Thyroid gland (tissue), 4 donors: ENCODE results near the gene WDSUB1. TPM values are rescaled to one million over a fixed set of nuclear protein-coding genes. Genes with fewer than 3 reads are reported as not detected.
A peak's percentile ranks its signal among the peaks of the same experiment; 100 is the strongest.

Experiments used
- DNase-seq, 2 donors: peaks; one replicate each; pipeline ENCODE4 v3.0.0-alpha.2; 2019
- H3K27ac ChIP-seq, 3 donors: fragments of 200-600 bp; sonication (generic); 1 replicate in 2 of 3; 2 replicates in 1 of 3; pipeline ENCODE4 v1.5.1; 2016 to 2019; ENCODE audit warnings: mild to moderate bottlenecking in 1 of 3, moderate library complexity in 1 of 3
- H3K27me3 ChIP-seq: fragments of 200-600 bp; sonication (generic); one replicate; pipeline ENCODE4 v1.5.1; 2019
- H3K36me3 ChIP-seq, 2 donors: fragments of 200-600 bp; sonication (generic); one replicate each; pipeline ENCODE4 v1.5.1; 2016 to 2019
- H3K4me1 ChIP-seq, 2 donors: fragments of 200-600 bp; sonication (generic); one replicate each; pipeline ENCODE4 v1.5.1; 2017 to 2019
- H3K4me3 ChIP-seq, 3 donors: fragments of 200-600 bp; sonication (generic); replicated peaks in 1 of 3; 1 replicate in 2 of 3; 2 replicates in 1 of 3; pipeline ENCODE4 v1.5.1; 2016; ENCODE audit warnings: mild to moderate bottlenecking in 1 of 3
- H3K9me3 ChIP-seq: fragments of 200-600 bp; sonication (generic); one replicate; pipeline ENCODE4 v1.5.1; 2017
- POLR2A ChIP-seq, 2 donors: fragments of 450-650 bp; IDR thresholded peaks; one replicate each; pipeline ENCODE4 v1.6.1; 2017; ENCODE audit warnings: antibody characterized with exemption in 2 of 2, mild to moderate bottlenecking in 2 of 2, moderate library complexity in 1 of 2
- WGBS, 2 donors: methylation state at CpG; one replicate each; pipeline ENCODE4 v1.1.5; 2017; 5-methylcytosine and 5-hydroxymethylcytosine counted together
- intact Hi-C: fragments of 100-400 bp; cut with DNase I; formaldehyde crosslinking; loops from one replicate; pipeline ENCODE4 v1.15.1; 2023
- total RNA-seq, 4 donors: library from RNA; depleted of rRNA; stranded (reverse); fragments of >200 nt; gene quantifications; one replicate each; pipeline ENCODE4 v1.2.3, GENCODE V29; 2016
- TF ChIP-seq, protein P1 (sequence below), 6 experiments: fragments of 200-600 bp in 3 of 6; fragments of 450-650 bp in 3 of 6; sonication (generic) in 3 of 6; IDR thresholded peaks; one replicate each; pipeline ENCODE4 v1.5.1; 2016 to 2019; ENCODE audit warnings: antibody characterized with exemption in 6 of 6, mild to moderate bottlenecking in 2 of 6, inconsistent platforms in 1 of 6, moderate library complexity in 1 of 6

Gene WDSUB1
- total RNA-seq, 4 donors from 2014 or later, result 13.2 to 22.9 (median 18.2) TPM

DNA sequence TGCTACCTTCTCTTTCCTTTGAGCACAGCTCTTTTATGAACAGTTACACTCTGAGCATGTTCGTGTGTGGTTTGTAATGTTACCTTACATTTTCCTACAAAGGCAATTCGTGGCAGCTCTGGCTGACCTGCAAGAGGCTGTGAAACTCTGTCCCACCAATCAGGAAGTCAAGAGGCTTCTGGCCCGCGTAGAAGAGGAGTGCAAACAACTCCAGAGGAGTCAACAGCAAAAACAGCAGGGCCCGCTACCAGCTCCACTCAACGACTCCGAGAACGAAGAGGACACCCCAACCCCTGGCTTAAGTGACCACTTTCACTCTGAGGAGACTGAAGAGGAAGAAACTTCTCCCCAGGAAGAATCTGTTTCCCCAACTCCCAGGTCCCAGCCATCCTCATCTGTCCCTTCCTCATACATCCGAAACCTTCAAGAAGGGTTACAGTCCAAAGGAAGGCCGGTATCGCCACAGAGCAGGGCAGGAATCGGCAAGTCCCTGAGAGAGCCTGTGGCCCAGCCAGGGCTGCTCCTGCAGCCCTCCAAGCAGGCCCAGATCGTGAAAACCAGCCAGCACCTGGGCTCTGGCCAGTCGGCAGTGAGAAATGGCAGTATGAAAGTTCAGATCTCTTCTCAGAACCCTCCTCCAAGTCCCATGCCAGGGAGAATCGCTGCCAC is 56.9 kb downstream of the WDSUB1 start:
- DNase-seq, result no peak
- H3K4me3 ChIP-seq, result no peak overlapping the region
- H3K36me3 ChIP-seq, result peaks cover 7 to 21% of the 10 kb centered on the region in 2 donors
- intact Hi-C loops, result no loop called here
- peaks cover 8 to 16% of the 10 kb centered on the region in 2 donors for H3K4me1 ChIP-seq
- no peaks in the 10 kb centered on the region for H3K27me3 ChIP-seq
- WGBS, 2 donors, result 85 to 87% methylated on average over 13 to 14 of the region's 15 CpGs
- TF ChIP-seq, protein P1, sequence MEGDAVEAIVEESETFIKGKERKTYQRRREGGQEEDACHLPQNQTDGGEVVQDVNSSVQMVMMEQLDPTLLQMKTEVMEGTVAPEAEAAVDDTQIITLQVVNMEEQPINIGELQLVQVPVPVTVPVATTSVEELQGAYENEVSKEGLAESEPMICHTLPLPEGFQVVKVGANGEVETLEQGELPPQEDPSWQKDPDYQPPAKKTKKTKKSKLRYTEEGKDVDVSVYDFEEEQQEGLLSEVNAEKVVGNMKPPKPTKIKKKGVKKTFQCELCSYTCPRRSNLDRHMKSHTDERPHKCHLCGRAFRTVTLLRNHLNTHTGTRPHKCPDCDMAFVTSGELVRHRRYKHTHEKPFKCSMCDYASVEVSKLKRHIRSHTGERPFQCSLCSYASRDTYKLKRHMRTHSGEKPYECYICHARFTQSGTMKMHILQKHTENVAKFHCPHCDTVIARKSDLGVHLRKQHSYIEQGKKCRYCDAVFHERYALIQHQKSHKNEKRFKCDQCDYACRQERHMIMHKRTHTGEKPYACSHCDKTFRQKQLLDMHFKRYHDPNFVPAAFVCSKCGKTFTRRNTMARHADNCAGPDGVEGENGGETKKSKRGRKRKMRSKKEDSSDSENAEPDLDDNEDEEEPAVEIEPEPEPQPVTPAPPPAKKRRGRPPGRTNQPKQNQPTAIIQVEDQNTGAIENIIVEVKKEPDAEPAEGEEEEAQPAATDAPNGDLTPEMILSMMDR (IDR thresholded peaks at IDR 0.05), result no peak
- no peak for TF ChIP-seq POLR2A (IDR thresholded peaks at IDR 0.05)
- no peak overlapping the region for H3K27ac ChIP-seq
- H3K9me3 ChIP-seq, result no peaks in the 10 kb centered on the region

DNA sequence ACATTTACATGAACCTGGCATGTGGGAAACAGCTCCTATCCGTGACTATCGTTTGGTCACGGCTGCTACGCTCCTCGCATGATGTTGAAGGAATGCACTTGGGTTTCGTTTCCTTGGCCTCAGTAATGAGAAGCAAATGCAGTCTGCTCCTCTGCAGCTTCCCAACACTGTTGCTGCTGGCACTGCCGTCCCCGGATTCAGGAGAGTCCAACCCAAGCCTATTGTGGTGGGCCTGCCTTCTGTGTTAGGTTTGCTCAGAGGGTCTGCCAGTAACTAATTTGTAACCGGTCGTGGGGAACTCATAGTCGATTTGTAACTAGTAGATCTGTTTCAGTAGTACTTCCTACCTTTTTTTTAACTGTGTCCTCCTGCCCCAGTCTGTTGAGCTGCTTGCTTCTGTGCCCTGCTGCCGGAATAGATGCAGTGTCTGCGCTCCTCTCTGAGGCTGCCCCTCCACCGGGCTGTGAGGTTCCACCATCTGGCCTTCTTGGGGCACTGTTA is 58.4 kb downstream of the WDSUB1 start:
- Histone ChIP-seq H3K4me3 (no peak overlapping the region), H3K27me3 (no peaks in the 10 kb centered on the region), H3K27ac (no peak overlapping the region), H3K36me3 (peaks cover 14 to 26% of the 10 kb centered on the region in 2 donors), H3K9me3 (no peaks in the 10 kb centered on the region), H3K4me1 (peaks cover 8 to 18% of the 10 kb centered on the region in 2 donors)
- intact Hi-C loops, result no loop called here
- DNase-seq, result no peak
- WGBS, 2 donors, result 87 to 94% methylated on average over 14 of the region's 14 CpGs
- TF ChIP-seq, protein P1 (IDR thresholded peaks at IDR 0.05), result no peak
- no peak for TF ChIP-seq POLR2A (IDR thresholded peaks at IDR 0.05)

DNA sequence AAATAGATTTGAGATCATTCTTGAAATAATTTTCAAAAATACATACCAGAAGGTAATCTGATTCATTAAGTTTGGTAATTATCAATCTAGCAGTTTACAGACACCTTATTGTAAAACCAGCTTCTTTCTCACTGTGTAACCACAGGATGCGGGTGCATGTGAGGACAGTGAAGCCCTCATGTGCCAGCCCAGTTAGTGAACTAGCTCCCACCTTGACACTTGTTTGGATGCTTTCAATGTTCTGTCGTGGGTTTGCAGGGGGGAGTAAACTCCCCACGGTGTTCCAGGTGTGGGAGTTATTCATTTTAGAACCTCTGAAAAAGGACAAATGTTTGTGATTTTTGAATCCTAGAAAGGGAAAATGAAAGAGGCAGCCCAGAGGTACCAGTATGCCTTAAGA is 59.0 kb downstream of the WDSUB1 start:
- no peak overlapping the region for H3K4me3 ChIP-seq
- WGBS, 2 donors, result 78 to 83% methylated on average over 3 of the region's 3 CpGs
- H3K27ac ChIP-seq, result peak overlapping the region in 1 of 3 donors; percentile 62
- peaks cover 14 to 26% of the 10 kb centered on the region in 2 donors for H3K36me3 ChIP-seq
- H3K9me3 ChIP-seq, result no peaks in the 10 kb centered on the region
- H3K4me1 ChIP-seq, result peaks cover 8 to 18% of the 10 kb centered on the region in 2 donors
- TF ChIP-seq, protein P1 (IDR thresholded peaks at IDR 0.05), result no peak
- no peak for TF ChIP-seq POLR2A (IDR thresholded peaks at IDR 0.05)
- H3K27me3 ChIP-seq, result no peaks in the 10 kb centered on the region
- DNase-seq, result no peak
- intact Hi-C loops, result no loop called here

DNA sequence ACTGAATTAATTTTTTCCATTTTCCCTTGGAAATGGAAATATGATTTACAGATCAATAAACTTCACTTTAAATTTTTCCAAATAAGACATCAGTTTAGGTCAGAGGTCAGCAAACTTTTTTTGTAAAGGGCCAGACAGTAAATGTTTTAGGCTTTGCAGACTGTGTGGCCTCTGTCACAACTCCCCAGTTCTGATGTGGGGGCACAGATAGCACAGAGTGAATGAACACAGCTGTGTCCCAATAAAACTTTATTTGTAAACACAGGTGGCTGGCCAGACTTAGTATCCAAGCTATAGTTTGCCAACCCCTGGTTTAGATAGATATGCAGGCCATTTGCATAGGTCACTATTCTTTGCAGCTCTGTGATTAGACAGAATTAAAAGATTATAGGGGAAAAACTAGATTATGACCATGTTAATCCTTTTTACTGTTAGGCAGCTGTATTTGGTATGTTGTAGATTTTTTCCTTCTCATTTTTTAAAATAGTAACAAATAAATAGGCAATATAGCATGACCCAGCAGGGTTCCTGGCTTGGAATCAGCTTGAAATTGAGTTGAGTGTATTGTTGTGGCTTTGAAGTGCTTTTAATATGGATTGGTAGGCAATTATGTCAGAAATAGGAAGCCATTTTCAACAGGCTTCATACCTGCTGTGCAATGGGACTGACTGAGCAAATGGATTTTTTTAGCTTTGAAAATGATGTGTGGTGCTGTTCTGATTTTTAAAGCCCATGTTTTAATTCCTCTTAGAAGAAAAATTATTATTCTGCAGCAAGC is 59.7 kb downstream of the WDSUB1 start:
- peaks cover 8 to 18% of the 10 kb centered on the region in 2 donors for H3K4me1 ChIP-seq
- H3K27ac ChIP-seq, result peak overlapping the region; percentile 54 to 62 (median 56)
- no peak overlapping the region for H3K4me3 ChIP-seq
- H3K36me3 ChIP-seq, result peaks cover 14 to 26% of the 10 kb centered on the region in 2 donors
- DNase-seq, result no peak
- intact Hi-C loops, result no loop called here
- H3K9me3 ChIP-seq, result no peaks in the 10 kb centered on the region
- H3K27me3 ChIP-seq, result no peaks in the 10 kb centered on the region
- no peak for TF ChIP-seq POLR2A (IDR thresholded peaks at IDR 0.05)

DNA sequence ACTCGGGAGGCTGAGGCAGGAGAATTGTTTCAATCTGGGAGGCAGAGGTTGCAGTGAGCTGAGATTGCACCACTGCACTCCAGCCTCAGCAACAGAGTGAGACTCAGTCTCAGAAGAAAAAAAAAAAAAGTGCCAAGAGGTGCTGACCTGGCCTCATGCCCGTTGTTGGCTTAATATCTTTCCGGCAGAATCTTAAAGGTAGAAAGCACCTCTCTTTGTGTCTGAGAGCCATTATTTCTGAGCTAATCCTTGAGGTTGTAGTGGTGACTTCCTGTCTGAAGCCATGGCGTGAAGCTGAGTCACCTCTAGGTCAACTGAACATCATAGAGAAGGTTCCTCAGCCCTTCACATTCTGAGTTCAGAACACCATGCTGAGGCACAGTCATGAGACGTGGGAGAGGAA is 60.4 kb downstream of the WDSUB1 start:
- 38 to 40% methylated on average over 5 of the region's 5 CpGs for WGBS, 2 donors
- DNase-seq, result peak; percentile 83 to 85
- intact Hi-C loops, result no loop called here
- H3K27me3 ChIP-seq, result no peaks in the 10 kb centered on the region
- H3K9me3 ChIP-seq, result no peaks in the 10 kb centered on the region
- TF ChIP-seq, protein P1 (IDR thresholded peaks at IDR 0.05), result no peak
- no peak for TF ChIP-seq POLR2A (IDR thresholded peaks at IDR 0.05)
- peaks cover 8 to 18% of the 10 kb centered on the region in 2 donors for H3K4me1 ChIP-seq
- peak overlapping the region; percentile 54 to 62 (median 56) for H3K27ac ChIP-seq
- peaks cover 14 to 26% of the 10 kb centered on the region in 2 donors for H3K36me3 ChIP-seq
- H3K4me3 ChIP-seq, result no peak overlapping the region
